Measurements from ENCODE around the gene ZBTB33.
A peak's percentile ranks its signal among the peaks of the same experiment; 100 is the strongest.

ZBTB33 gene

GRCh38 chrX:120250522-120251271 is at the start of gene ZBTB33:
ZBTB33 (plus strand) TSS chrX:120250812; CDS start chrX:120253416, 2,604 bp downstream.
- peak; percentile 69 to 70 for DNase-seq (ENCODE audit: low read depth in 2 of 2)

DNA sequence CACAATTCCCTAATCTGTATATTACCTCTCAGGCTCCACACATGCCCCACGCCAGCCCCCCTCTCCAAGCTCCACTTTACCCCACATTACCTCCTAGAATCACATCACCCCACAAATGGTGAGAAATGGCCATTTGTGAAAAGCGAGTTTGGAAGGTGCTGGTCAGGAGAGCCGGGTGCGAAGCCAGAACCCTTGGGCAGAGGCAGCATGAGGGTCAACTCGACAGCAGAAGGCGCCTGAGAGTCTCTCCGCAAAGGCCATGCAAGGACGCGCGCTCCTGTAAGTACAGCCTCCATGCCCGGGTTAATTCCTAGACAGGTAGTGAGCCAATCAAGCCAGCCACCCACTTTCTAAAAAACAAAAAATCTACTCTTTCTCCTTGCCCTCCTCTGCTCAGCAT is 49.8 kb upstream of the ZBTB33 start:
- no peak for DNase-seq (ENCODE audit: low read depth in 2 of 2)

- no peak for DNase-seq (ENCODE audit: low read depth in 2 of 2)
Measured at GRCh38 chrX:120205816-120206753, 44.5 kb upstream of the ZBTB33 start.

GRCh38 chrX:120207009-120207605 is 43.5 kb upstream of the ZBTB33 start:
- no peak for DNase-seq (ENCODE audit: low read depth in 2 of 2)

GRCh38 chrX:120213438-120214265 is 37.0 kb upstream of the ZBTB33 start:
- peak; percentile 31 to 57 for DNase-seq (ENCODE audit: low read depth in 2 of 2)

DNA sequence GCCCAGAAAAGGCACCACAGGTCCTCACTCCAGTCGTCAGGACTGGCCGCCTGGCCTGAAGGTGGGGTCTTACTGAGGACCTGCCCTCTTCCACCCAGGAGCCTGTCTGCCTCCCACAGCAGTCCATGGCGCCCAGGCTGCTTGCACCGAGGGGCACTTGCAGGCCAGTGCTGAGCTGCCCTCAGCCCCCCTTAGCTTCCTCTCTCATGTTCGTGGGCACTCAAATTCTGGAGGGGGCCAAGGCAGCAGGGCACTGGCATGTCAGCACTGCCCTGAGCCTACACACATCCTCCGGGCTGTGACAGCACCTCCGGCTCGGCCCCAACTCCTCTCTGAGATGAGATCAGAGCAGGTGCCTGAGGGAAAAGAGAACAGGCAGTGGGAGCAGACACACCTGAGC is 27.2 kb upstream of the ZBTB33 start:
- no peak for DNase-seq (ENCODE audit: low read depth in 2 of 2)

DNA sequence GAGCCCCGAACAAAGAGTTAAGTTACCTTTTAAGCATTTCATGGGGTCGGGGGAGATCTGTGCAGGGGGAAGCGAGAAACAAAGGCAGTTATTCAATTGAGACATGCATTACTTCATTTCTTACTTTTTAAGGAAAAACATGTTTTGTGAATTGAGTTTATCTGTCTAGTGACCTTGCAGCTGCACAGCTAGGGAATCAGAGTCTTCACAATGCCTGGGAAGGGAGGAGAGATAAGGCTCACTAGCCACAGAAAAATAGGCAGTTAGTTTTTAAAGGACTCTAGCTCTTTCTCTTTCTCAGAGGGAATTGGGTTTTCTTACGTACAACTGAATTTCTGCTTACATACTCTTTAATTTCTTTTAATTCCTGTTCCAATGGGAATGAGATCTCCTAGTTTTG is 26.2 kb upstream of the ZBTB33 start:
- DNase-seq (ENCODE audit: low read depth in 2 of 2) = no peak

DNA sequence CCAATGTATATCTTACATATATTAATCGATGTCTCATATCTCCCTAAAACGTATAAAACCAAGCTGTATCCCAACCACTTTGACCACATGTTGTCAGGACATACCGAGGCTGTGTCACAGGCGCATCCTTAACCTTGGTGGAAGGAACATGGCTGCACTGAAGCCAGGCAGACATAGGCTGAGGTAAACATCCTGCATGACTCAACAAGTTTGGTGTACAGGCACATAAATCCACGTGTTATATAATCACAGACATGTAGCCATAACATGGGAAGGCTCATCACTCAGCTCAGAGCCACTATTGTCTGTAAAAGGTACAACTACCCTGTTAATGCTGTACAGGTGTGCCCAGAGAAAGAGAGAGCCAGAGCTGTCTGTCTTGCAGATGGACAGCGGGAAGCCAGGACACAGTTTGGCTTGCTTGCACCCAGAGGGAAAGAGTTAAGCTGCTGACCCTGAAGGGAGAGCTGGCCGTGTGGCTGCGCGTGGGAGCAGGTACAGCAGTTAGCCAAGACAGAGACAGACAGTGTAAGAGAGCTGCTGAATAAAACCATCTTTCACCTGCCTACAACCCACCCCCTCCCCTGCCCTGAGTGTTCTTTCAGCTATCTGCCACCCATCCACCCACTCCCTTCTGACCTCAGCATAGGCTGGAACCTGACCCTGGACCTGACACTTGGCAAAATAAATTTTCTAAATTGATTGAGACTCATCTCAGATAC is 22.3 kb upstream of the ZBTB33 start:
- DNase-seq (ENCODE audit: low read depth in 2 of 2) = no peak

- DNase-seq (ENCODE audit: low read depth in 2 of 2) = no peak
Measured at GRCh38 chrX:120235284-120235683, 15.3 kb upstream of the ZBTB33 start.

GRCh38 chrX:120236687-120237479 is 13.7 kb upstream of the ZBTB33 start:
- DNase-seq (ENCODE audit: low read depth in 2 of 2) = no peak

GRCh38 chrX:120238933-120239332 is 11.7 kb upstream of the ZBTB33 start:
- DNase-seq (ENCODE audit: low read depth in 2 of 2) = no peak

DNA sequence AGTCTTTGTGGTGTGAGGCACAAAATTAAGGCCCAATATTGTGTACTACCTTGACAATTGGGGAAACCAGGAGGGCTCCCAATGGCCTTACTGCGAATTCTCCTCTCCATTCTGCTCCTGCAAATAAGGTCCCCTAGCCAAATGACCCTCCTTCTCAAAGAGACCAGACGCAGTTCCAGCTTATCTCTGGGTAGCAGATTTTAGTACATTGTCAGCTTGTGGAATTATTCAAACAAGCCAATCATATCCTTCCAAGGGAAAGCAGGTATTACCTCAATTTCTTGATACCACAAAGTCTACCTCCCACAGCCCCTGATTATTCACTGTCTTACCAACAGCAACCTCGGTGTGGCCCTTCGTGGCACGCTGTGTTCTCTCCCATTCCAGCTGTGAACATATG is 7.8 kb upstream of the ZBTB33 start:
- DNase-seq (ENCODE audit: low read depth in 2 of 2) = no peak

DNA sequence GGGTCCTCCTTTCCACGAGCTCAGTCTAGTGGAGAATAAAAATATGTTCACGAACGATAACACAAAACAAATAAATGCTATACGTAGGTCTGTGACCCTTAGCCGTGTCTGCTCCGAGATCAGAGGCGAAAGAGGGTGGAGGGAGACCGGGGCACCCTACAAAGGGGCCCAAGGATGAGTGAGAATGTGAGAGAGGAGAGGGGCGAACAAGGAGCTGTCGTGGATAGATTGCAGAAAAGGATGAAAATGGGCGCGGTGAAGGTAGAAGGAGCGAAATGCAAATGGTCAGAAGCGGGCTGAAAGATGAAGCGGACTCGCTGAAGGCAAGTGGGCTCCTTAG is 6.2 kb upstream of the ZBTB33 start:
- no peak for DNase-seq (ENCODE audit: low read depth in 2 of 2)

GRCh38 chrX:120244735-120245498 is 5.7 kb upstream of the ZBTB33 start:
- peak; percentile 14 to 20 for DNase-seq (ENCODE audit: low read depth in 2 of 2)

DNA sequence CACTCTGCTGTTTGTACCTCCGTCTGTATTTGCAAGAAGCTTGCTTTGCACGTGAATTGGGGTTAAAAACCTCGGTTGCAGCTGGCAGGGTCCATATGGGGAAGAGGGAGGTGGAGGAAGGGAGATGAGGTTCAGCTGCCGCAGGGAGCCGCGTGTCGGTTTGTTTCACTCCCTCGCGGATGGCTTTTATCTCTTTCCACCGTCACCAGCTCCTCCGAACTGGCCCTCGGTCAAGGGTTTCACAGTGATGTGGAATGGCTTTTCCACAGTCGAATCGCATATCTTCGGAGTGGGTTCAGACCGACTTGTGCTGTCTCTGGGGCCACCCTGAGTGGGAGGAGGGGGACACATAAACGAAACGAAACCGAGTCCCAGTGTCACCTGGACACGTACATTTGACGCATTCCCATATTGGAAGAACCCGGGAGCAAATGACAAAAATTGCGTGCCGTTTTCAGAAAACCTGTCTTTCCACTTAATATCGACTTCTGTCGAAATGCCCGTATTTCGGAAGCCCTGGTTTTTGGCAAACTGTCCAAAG is 929 bp downstream of the ZBTB33 start:
- no peak for DNase-seq (ENCODE audit: low read depth in 2 of 2)

- no peak for DNase-seq (ENCODE audit: low read depth in 2 of 2)
Measured at GRCh38 chrX:120253784-120254183, 3.2 kb downstream of the ZBTB33 start.

DNA sequence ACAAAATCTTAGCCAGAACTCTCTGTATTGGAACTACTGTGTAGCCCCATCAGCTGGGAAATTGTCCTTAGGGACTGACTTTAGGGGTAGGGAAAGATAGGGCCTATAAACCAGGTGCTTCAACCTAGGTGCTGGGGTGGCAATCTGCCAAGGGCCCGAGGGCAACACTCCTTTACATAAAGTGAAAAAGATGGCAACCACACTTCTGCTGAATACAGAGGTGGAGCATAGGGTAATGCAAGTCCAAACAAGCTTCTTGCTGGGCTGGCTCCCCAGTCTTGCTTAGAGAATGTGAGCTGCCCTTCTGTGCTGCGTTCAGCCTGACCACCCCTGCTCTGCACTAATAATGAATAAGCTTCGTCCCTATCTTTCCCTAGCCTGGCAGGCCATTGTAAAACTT is 9.8 kb downstream of the ZBTB33 start:
- no peak for DNase-seq (ENCODE audit: low read depth in 2 of 2)

DNA sequence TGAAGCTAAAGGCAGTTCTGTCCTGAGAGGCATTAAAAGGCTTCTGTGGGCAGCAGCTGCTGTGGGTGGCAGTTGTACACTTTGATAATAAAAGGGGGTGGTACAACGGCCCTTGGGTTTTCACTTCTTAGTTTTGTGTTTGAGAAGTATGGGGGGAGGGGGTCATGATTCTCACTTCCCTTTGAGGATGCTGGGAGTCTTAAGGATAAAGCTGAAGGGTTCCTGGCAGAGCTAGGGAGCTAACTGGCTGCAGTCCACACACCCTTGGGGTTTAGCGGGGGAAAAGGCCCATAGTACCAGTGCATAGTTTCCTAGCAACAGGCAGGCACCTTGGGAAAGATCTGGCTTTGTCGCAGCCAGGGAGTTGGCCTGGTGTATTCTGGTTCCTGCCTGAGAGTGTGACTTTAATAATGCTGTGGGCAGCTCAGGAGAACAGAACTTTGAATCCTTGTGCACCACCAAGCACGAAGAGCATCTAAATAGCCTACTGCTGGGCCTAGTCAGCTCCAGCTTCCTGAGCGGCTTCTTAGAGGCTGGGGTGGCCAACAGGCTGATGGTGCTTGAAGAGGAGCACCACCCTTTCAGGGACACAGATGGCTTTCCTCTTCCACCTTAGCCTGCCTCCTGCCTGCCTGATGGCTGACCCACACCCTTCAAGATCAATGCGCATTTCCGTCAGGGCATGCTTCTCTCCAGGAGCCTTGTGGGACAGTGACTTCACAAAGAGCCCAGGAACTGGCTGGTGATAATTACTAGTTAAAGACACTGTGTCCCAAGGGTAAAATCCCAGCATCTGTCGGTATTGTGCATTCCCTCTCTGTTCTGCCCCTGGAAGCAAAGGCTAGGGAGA is 12.5 kb downstream of the ZBTB33 start:
- no peak for DNase-seq (ENCODE audit: low read depth in 2 of 2)

Data from activated CD4-positive, alpha-beta T cell treated with anti-CD3 and anti-CD28 coated beads for 24 hours (primary cell).